ENCODE results near the gene STAG2.
A peak's percentile ranks its signal among the peaks of the same experiment; 100 is the strongest.
"Not testable (repeated sequence)": the region's sequence is repeated elsewhere in the genome, so short reads cannot be mapped to it uniquely, and the experiment has no call there.

STAG2 gene
- total RNA-seq = 270 to 446 reads per million in 2 donors

GRCh38 chrX:123961268-123962005, at the start of gene STAG2:
STAG2 (plus strand) TSS chrX:123961706; CDS start chrX:124022628, 60,922 bp downstream.
- DNase-seq = peak; percentile 30

- DNase-seq = no peak
These were observed 44.4 kb upstream of the STAG2 start for GRCh38 chrX:123917069-123917468.

GRCh38 chrX:123918106-123918721, 43.3 kb upstream of the STAG2 start:
- no peak for DNase-seq

- DNase-seq = no peak
These were observed 41.3 kb upstream of the STAG2 start for GRCh38 chrX:123920105-123920785.

- no peak for DNase-seq
These were observed 38.3 kb upstream of the STAG2 start for GRCh38 chrX:123923211-123923610.

GRCh38 chrX:123924186-123924585, 37.3 kb upstream of the STAG2 start:
- DNase-seq = no peak

- DNase-seq = no peak
These were observed 33.7 kb upstream of the STAG2 start for GRCh38 chrX:123927845-123928244.

- not testable (repeated sequence) for DNase-seq
These were observed 29.5 kb upstream of the STAG2 start for GRCh38 chrX:123932055-123932454.

GRCh38 chrX:123943074-123943473, 18.4 kb upstream of the STAG2 start:
- DNase-seq = no peak

- DNase-seq = no peak
These were observed 18.0 kb upstream of the STAG2 start for GRCh38 chrX:123943488-123943887.

- DNase-seq = no peak
These were observed 11.7 kb upstream of the STAG2 start for GRCh38 chrX:123949846-123950245.

GRCh38 chrX:123959281-123960063, 2.0 kb upstream of the STAG2 start:
- DNase-seq = peak; percentile 2

GRCh38 chrX:123960956-123961267, 594 bp upstream of the STAG2 start:
- no peak for DNase-seq

GRCh38 chrX:123962006-123962467, 531 bp downstream of the STAG2 start:
- DNase-seq = no peak

GRCh38 chrX:123962794-123963373, 1.4 kb downstream of the STAG2 start:
- peak; percentile 68 for DNase-seq

GRCh38 chrX:123964156-123964834, 2.8 kb downstream of the STAG2 start:
- DNase-seq = no peak

- no peak for DNase-seq
These were observed 4.2 kb downstream of the STAG2 start for GRCh38 chrX:123965712-123966111.

- no peak for DNase-seq
These were observed 6.0 kb downstream of the STAG2 start for GRCh38 chrX:123967497-123967896.

GRCh38 chrX:123968383-123969050, 7.0 kb downstream of the STAG2 start:
- no peak for DNase-seq

- no peak for DNase-seq
These were observed 10.5 kb downstream of the STAG2 start for GRCh38 chrX:123971982-123972381.

- no peak for DNase-seq
These were observed 12.4 kb downstream of the STAG2 start for GRCh38 chrX:123973921-123974320.

GRCh38 chrX:123975180-123975579, 13.7 kb downstream of the STAG2 start:
- DNase-seq = no peak
